Thoracic aorta (tissue), 2 donors: ENCODE data around the gene OSBPL10. TPM values are rescaled to one million over a fixed set of nuclear protein-coding genes. Genes with fewer than 3 reads are reported as not detected.
A peak's percentile ranks its signal among the peaks of the same experiment; 100 is the strongest.

Source experiments
- ATAC-seq: fragments of 150-250 bp; one replicate; pipeline ENCODE4 v1.8.0; 2017; ENCODE audit warnings: low read depth; ENCODE audit not compliant: insufficient number of reproducible peaks, low FRiP score
- DNase-seq: peaks from one replicate; pipeline ENCODE4 v3.0.0-alpha.2; 2020; ENCODE audit warnings: low spot score
- H3K27ac ChIP-seq, 2 donors: fragments of 200-600 bp; sonication (generic); 1 replicate in 1 of 2; 2 replicates in 1 of 2; pipeline ENCODE4 v1.5.1; 2016; ENCODE audit warnings: mild to moderate bottlenecking in 2 of 2, moderate library complexity in 2 of 2
- H3K27me3 ChIP-seq: fragments of 200-600 bp; sonication (generic); replicated peaks from 2 replicates; pipeline ENCODE4 v1.6.0; 2016; ENCODE audit warnings: mild to moderate bottlenecking; ENCODE audit not compliant: insufficient read depth
- H3K36me3 ChIP-seq: fragments of 200-600 bp; sonication (generic); one replicate; pipeline ENCODE4 v1.5.1; 2016
- H3K4me1 ChIP-seq, 2 donors: fragments of 200-600 bp; sonication (generic); 1 replicate in 1 of 2; 2 replicates in 1 of 2; pipeline versions ENCODE4 v1.5.1 to v1.6.0; 2016; ENCODE audit warnings: low read depth in 2 of 2, mild to moderate bottlenecking in 1 of 2; ENCODE audit not compliant: control insufficient read depth in 1 of 2
- H3K4me3 ChIP-seq: fragments of 200-600 bp; sonication (generic); 2 replicates; pipeline ENCODE4 v1.5.1; 2016; ENCODE audit warnings: mild to moderate bottlenecking
- H3K9me3 ChIP-seq: fragments of 200-600 bp; sonication (generic); 2 replicates; pipeline ENCODE4 v1.5.1; 2016
- CTCF ChIP-seq: fragments of 200-600 bp; sonication (generic); IDR thresholded peaks from one replicate; pipeline ENCODE4 v1.5.1; 2019; ENCODE audit warnings: antibody characterized with exemption
- total RNA-seq, 2 donors: library from RNA; depleted of rRNA; stranded (reverse); fragments of >200 nt; gene quantifications; one replicate each; pipeline versions ENCODE4 v1.1.0 to v1.2.3, GENCODE V29; 2016

Gene OSBPL10
- total RNA-seq, 2 donors from 2014 or later: 108 to 153 TPM

- Histone ChIP-seq H3K36me3 (no peaks in the 10 kb centered on the region), H3K27me3 (no peaks in the 10 kb centered on the region), H3K9me3 (no peaks in the 10 kb centered on the region), H3K27ac (no peak overlapping the region), H3K4me1 (peaks cover 12 to 27% of the 10 kb centered on the region in 2 donors), H3K4me3 (no peak overlapping the region)
- DNase-seq (no peak), ATAC-seq (no peak)
- no peak for TF ChIP-seq CTCF
Measured at GRCh38 chr3:31879365-31879764, 101.7 kb downstream of the OSBPL10 start.

- TF ChIP-seq CTCF: no peak
- peak overlapping the region; percentile 22 for H3K4me3 ChIP-seq
- ATAC-seq (no peak), DNase-seq (no peak)
- H3K4me1 ChIP-seq: peaks cover 12 to 27% of the 10 kb centered on the region in 2 donors
- no peaks in the 10 kb centered on the region for H3K36me3 ChIP-seq
- no peaks in the 10 kb centered on the region for H3K9me3 ChIP-seq
- H3K27me3 ChIP-seq: no peaks in the 10 kb centered on the region
- no peak overlapping the region for H3K27ac ChIP-seq
Measured at GRCh38 chr3:31878231-31878838, 102.7 kb downstream of the OSBPL10 start.

- Histone ChIP-seq H3K4me3 (peak overlapping the region; percentile 41), H3K27ac (no peak overlapping the region), H3K27me3 (no peaks in the 10 kb centered on the region), H3K4me1 (peaks cover 12 to 27% of the 10 kb centered on the region in 2 donors), H3K36me3 (no peaks in the 10 kb centered on the region), H3K9me3 (no peaks in the 10 kb centered on the region)
- no peak for TF ChIP-seq CTCF
- no peak for ATAC-seq
- no peak for DNase-seq
Measured at GRCh38 chr3:31876331-31876730, 104.7 kb downstream of the OSBPL10 start.

GRCh38 chr3:31875437-31875836, 105.6 kb downstream of the OSBPL10 start:
- no peak overlapping the region for H3K27ac ChIP-seq
- no peaks in the 10 kb centered on the region for H3K9me3 ChIP-seq
- no peaks in the 10 kb centered on the region for H3K27me3 ChIP-seq
- no peak for ATAC-seq
- H3K4me1 ChIP-seq: peaks cover 12 to 27% of the 10 kb centered on the region in 2 donors
- no peak overlapping the region for H3K4me3 ChIP-seq
- no peak for DNase-seq
- no peak for TF ChIP-seq CTCF
- H3K36me3 ChIP-seq: no peaks in the 10 kb centered on the region

GRCh38 chr3:31873254-31873820, 107.7 kb downstream of the OSBPL10 start:
- Histone ChIP-seq H3K27me3 (no peaks in the 10 kb centered on the region), H3K9me3 (no peaks in the 10 kb centered on the region), H3K4me3 (no peak overlapping the region), H3K4me1 (peaks cover 12 to 20% of the 10 kb centered on the region in 2 donors), H3K36me3 (no peaks in the 10 kb centered on the region), H3K27ac (no peak overlapping the region)
- TF ChIP-seq CTCF: no peak
- ATAC-seq (no peak), DNase-seq (no peak)
